Activated naive CD4-positive, alpha-beta T cell (primary cell): ENCODE measurements around the gene ABLIM2.
A peak's percentile ranks its signal among the peaks of the same experiment; 100 is the strongest.

Source experiments
- DNase-seq, 4 experiments: peaks; one replicate each; lab custom pipeline; 2025; lab: John Stamatoyannopoulos, UW

Gene ABLIM2

GRCh38 chr4:8174970-8175369 is 16.4 kb upstream of the ABLIM2 start:
- no peak for DNase-seq

DNA sequence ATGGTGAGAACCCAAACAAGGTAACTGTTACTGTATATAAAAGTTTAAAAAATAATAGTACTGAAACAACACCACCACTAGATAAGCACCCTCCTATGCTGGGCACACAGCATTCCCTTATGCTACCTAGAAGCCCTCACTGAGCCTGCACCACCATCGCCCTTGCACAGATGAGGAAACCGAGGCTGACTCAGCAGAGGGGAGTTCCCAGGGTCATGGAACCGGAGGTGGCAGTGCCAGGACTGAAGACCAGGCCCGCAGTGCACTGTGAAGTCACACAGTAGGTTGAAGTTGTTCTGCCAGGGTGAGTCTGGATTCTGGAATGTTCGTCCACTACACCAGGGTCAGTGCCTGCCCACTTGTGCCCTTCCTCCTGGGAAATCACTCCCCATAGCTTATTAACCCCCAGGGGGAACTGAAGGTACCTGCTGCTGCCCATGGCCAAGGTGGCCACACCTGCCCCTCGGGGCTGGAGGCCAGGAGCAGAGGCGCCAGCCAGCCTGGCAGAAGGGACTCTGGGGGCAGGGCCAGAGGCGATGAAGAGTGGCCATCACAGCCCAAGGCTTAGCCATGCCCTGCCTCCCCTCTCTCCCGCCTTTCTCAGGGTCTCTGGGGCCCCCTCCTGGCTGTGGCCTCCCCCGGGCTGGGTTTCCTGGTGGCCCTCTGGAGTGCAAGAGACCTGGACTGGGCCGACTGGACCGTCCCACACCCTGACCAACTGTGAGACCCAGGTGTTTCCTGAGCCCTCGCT is 15.1 kb upstream of the ABLIM2 start:
- DNase-seq, result no peak

- DNase-seq, result no peak
Measured at GRCh38 chr4:8171984-8172924, 13.6 kb upstream of the ABLIM2 start.

- no peak for DNase-seq
Measured at GRCh38 chr4:8171266-8171665, 12.7 kb upstream of the ABLIM2 start.

DNA sequence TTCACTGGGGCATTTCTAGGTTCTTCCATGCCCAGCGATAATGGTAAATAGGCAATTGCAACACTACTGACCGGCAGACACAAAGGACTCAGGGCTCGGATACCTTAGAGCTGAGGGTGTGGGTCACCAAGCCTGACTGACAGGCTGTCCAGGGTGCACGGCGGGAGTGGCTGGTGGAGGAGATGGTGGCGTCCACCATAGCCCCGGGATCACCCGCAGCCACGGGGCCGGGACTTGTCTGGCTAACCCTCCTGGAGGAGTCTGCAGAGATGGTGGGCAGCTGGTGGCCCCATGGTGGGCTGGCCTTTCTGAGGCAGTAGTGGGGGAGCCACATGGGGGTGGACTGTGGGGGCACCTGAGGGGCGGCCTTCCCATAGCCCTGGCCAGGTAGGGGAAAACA is 11.7 kb upstream of the ABLIM2 start:
- no peak for DNase-seq

DNA sequence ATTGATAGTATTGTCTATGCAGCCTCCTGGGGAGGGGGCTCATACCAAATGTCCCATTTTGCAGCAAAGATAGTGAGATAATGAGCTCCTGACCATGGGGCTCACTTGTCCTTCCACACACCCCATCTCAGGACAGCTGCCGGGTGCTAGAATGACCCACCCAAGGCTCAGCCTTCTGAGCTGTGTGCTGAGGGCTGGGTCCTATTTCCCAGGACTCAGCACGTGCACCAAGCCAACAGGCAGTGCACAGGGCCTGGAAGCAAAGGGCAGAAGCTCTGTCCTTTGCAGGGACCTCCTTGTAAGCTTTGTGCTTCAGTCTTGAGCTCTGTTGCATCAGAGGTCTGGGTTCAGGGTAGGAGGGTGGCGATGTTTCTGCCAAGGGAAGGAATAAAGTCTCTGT is 11.2 kb upstream of the ABLIM2 start:
- no peak for DNase-seq

GRCh38 chr4:8168832-8169598 is 10.4 kb upstream of the ABLIM2 start:
- no peak for DNase-seq

DNA sequence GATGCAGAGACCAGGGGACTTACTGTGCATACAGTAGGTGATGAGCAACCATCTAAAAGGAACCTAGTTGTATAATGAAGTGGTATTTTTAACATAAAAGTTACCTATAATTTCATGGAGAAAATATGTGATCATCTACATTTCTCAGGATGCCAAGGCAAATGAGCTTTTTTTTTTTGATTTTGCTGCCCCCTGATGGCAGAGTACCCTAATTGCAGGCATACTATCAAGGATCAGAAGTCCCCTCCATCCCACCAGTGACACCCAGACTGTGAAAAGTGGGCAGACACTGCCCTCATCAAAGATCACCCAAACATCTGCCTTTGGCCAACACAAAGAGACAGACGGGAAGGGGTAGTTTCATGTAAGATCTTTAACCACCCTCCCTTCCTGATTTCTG is 9.6 kb upstream of the ABLIM2 start:
- DNase-seq, result no peak

DNA sequence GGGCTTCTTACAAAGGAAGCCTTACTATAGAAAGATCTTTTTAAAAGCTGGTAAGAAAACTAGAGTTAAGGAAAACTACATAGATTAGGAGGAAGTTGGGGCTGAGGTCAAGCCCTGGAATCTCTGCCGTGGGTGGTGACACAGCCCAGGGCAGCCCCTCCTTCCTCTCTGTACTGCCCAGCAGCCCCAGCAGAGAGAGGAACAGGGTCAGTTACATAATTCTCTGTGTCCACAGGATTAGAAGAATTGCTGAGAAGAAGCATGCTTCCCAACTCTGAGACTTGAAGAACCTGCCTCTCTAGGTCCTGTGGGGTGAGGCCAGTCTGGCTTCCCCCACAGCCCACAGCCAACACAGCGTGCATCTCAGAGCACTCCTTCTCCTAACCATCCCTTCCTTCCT is 9.2 kb upstream of the ABLIM2 start:
- DNase-seq, result no peak

- no peak for DNase-seq
Measured at GRCh38 chr4:8167291-8167690, 8.7 kb upstream of the ABLIM2 start.

GRCh38 chr4:8165374-8165896 is 6.8 kb upstream of the ABLIM2 start:
- no peak for DNase-seq

- no peak for DNase-seq
Measured at GRCh38 chr4:8164687-8165086, 6.1 kb upstream of the ABLIM2 start.

DNA sequence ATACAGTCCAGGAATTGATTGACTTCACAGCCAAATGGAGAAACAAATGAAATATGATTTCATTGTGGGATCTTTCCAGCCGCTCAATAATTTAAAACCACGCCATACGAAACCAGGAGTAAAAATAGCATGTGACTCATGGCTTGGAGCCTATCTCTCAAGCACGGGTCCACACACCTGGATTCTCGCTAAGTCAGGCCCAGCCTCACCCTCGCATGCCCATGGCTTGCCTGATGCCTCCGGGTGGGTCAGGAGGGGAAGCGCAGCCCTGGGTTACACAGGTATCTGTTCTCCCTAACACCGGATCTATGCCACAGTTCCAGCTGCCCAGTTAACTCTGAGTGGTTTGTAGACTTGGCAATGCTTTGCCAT is 5.6 kb upstream of the ABLIM2 start:
- no peak for DNase-seq

GRCh38 chr4:8163436-8164193 is 5.0 kb upstream of the ABLIM2 start:
- DNase-seq, result no peak

DNA sequence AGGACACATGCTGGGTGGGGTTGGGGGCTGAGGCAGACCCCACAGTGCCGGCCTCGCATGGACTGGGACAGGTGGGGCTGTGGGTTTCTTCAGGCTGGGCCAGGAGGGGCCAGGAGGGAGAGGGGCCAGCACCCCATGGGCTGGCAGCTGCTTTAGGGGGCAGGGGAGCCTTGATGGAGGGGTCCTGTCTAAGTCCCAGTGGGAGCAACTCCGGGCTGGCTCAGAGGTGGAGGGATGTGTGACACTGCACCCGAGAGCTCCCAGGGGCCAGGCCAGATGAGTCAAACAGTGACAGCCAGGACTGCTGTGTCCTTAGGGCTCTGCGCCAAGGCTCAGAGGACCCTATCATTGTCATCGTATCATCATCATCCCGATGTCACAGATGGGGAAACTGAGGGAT is 4.4 kb upstream of the ABLIM2 start:
- no peak for DNase-seq

DNA sequence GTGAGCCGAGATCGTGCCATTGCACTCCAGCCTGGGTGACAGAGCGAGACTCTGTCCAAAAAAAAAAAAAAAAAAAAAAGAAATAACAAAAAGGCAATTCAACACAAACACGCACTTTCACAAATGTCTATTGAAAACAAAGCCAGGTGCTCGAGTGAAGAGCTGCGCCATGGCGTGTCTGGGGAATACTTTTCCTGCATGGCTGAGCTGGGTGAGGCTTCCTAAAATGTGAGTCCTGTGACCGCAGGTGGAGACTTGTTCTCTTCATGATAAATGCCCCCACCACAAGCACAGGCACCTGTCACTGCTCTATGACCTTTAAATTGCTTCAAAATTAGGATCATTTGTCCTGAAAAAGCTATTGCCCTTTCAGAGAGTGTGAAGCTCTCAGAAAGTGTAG is 4.0 kb upstream of the ABLIM2 start:
- no peak for DNase-seq

DNA sequence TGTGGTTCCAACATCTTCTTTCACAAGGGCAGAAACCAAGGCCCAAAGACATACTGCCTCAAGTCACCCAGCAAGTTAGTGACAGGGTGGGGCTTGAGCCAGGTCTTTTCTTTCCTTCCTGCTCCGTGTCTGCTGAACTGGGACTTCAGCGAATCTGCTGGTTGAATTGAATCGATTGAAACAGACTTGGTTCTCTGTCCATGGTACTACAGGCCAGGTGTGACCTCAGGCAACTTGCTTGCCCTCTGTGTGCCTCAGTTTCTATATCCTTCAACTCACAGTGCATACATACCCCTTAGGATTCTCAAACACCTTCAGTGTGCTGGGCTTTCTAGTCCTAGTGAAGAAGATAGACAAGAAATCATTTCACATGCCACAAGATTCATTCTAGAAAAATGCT is 2.0 kb upstream of the ABLIM2 start:
- DNase-seq, result no peak

DNA sequence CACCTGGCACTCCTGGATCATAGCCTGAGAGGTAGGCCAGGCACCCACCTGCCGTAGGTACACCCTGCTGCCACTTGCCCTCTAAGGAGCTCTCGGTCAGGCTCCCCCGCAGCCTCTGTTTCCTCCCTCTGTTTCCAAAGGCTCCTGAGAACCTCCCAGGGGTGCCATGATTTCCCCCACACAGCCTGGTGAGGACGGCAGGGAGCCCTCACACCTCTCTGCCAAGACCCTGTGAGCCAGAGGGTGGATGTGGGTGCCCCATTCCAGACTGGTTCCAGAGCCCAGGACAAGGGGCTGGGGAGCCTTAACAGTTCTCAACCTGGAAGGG is 1.6 kb upstream of the ABLIM2 start:
- DNase-seq, result no peak

- DNase-seq, result no peak
Measured at GRCh38 chr4:8159537-8160232, 1.1 kb upstream of the ABLIM2 start.

- DNase-seq, result peak in 1 of 4 experiments; percentile 22
Measured at GRCh38 chr4:8157944-8158709, 486 bp downstream of the ABLIM2 start.
